Ramos (cell line): ENCODE results near the gene DENND4B.

Source experiments
- in situ Hi-C: fragments of 300-500 bp; cut with MboI; formaldehyde crosslinking; loops from one replicate; pipeline ENCODE4 v1.14.3; 2022; ENCODE audit warnings: low sequenced_read_pairs; ENCODE audit not compliant: unreplicated experiment

DENND4B gene

DNA sequence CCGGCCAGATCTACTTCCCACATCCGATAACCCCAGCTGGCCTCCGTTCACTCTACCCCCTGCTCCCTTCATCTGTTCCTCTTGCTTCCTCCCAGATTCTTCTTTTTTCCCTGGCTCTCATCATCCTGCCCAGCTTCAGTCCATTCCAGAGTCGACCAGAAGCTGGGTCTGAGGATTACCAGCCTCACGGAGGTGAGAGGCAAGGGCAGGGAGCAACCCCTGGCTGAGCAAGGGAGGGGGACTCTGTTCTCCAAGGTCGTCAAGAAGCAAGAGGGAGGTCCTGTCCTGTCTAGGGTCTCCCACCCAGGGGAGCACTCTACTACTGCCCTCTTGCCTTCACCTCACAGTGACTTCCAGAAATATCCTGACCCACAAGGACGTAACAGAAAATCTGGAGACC, 27.0 kb upstream of the DENND4B start:
- in situ Hi-C loops = no loop called here

DNA sequence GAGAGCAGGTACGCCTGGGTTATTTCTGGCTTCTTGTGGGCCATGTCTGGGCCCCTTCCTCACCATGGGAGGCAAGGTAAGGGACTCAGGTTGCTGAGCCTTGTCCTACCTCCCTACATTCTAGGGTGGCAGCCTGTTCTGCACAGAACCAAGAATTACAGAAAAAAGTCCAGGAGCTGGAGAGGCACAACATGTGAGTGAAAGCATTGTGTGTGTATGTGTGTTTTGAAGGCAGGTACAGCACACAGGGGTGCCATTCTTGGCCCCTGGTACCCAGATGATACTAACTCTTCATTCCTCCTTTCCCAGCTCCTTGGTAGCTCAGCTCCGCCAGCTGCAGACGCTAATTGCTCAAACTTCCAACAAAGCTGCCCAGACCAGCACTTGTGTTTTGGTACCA, 26.6 kb upstream of the DENND4B start:
- in situ Hi-C loops = no loop called here

- in situ Hi-C loops = no loop called here
These were observed 23.8 kb upstream of the DENND4B start for GRCh38 chr1:153970346-153970745.

DNA sequence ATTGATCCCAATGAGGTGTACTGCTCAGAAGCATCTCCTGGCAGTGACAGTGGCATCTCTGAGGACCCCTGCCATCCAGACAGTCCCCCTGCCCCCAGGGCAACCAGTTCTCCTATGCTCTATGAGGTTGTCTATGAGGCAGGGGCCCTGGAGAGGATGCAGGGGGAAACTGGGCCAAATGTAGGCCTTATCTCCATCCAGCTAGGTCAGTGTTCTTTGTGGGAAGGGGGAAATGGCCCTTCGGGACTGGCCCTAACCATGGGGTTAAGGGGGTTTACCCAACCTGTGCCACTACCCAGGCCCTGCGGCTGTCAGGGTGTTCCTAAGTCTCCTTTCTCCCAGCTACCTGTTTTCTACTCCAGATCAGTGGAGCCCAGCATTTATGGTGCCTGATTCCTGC, 22.5 kb upstream of the DENND4B start:
- in situ Hi-C loops = no loop called here

GRCh38 chr1:153968408-153968807, 21.9 kb upstream of the DENND4B start:
- in situ Hi-C loops = no loop called here

DNA sequence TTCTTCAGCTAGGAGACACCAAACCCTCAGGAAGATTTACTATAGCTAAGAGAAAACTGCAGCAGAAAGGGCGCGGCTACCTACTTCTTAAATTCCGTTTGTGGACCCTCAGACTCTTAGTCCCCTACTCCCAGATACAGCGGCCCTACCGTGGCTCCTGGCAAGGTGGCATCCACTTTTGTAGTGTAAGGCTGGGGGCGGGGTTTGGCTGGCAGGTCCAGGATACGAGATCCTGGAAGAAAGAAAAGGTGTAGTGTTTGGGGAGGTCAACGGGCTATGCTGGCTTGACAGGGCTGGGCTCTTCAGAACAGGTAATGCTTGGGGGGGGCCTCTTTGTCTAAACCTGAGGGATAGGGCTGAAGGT, 21.5 kb upstream of the DENND4B start:
- in situ Hi-C loops = no loop called here

GRCh38 chr1:153967107-153967999, 20.8 kb upstream of the DENND4B start, which contains the start of gene CREB3L4:
TSS of gene CREB3L4 (plus strand) at chr1:153967902. CDS start at chr1:153968526, 624 bp downstream.
- in situ Hi-C loops = no loop called here

GRCh38 chr1:153963850-153964331, 17.4 kb upstream of the DENND4B start:
- in situ Hi-C loops = no loop called here

DNA sequence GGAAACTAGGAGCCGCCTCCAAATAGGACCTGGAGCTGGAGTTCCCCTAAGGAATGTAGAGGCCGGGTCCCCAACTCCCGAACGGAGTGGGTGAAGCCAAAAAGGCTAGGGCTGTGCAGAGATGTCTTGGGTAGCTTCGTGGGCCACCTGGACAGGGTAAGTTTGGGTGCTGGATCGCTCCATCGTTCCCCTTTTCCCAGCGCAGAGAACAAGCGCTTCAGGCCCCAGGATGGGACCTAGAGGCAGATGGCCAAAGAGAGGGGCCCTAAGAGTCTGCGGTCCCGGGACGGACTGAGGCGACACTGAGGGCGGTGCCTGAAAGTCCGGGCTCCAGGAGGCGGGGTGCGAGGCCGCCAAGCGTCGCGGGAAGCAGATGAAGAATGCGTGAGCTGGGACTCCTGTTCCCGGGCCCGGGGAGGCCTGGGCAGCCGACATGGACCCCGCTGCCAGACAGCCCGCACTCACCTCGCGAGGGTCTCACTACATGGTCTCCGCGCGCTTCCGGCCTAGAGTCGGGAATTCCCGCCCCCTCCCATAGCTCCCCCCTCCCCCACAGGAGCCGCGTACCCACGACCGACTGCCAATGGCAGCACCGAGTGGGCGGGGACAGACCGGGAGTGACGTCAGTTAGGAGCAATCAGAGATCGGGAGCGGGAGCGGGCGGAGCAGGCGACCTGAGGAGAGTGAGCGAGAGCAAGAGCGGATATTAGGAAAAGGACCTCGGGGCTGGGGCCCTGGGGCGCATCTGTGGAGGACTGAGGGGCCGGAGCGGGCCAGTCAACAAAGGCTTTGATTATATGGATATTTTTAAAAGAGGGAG, 16.7 kb upstream of the DENND4B start, which contains the start of gene SLC39A1:
Gene SLC39A1 (minus strand): TSS at position 508 of the 820 bp plus-strand sequence. CDS start 822 bp downstream, outside the sequence.
- in situ Hi-C loops = no loop called here

DNA sequence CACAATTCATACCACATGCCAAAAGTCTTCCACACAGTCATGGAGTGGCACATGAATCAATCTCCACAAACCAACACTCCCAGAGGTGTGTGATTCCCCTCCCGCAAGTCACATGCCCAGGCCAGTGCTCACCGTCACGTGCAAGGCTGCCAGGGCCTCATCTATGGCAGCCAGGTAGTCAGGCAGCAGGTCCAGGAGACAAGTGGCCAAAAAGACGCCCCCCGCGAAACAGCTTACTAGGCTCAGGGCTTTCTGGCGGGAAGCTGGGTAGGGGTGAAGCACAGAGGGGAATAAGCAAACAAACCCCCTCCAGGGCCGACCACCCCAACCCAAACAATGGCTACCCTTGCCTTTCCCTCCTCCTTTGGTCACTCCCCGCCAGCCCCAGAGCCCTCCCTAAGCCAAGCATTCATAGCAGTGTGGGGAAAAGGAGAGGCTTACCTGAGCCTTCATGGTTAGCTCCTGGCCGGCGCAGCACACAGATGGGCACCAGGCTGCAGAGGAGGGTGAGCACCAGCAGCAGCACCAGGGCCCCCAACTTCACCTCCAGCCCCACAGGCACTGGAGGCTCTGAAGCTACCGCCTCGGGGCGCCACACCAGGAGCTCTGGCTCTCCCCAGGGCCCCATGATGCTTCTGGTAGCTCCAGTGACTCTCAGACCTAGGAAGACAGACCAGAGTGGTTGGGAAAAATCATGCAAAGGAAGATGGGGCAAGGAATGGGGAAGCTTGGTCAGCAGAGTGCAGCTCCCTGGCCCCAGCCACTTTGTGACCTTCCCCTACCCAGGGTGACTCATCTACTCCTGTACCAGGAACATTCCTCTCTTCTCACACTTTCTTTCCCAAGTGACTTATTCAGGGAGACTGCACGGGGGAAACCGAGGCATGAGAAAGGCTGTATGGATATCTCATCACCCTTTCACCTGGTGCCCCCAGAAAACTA, 15.8 kb upstream of the DENND4B start:
- in situ Hi-C loops = no loop called here

DNA sequence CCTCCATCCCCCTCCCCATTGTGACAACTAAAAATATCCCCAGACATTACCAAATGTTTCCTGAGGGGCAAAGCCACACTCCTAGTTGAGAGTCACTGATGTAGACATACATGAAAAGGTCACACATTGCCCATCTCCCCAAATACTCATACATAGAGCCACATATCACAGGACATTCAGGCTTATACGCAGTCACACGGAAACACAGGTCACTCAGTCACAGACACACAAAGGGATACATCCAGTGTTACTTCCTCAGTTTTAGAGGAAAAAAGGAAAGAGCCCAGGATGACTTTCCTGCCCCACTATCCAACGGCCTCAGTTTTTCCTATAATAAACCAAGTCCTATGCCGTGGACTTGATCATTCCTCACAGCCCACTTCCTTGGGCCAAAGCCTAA, 14.9 kb upstream of the DENND4B start:
- in situ Hi-C loops = no loop called here

- in situ Hi-C loops = no loop called here
These were observed 13.7 kb upstream of the DENND4B start for GRCh38 chr1:153960206-153960605.

GRCh38 chr1:153959454-153959853, 12.9 kb upstream of the DENND4B start:
- in situ Hi-C loops = no loop called here

- in situ Hi-C loops = no loop called here
These were observed 12.4 kb upstream of the DENND4B start for GRCh38 chr1:153958961-153959260.

DNA sequence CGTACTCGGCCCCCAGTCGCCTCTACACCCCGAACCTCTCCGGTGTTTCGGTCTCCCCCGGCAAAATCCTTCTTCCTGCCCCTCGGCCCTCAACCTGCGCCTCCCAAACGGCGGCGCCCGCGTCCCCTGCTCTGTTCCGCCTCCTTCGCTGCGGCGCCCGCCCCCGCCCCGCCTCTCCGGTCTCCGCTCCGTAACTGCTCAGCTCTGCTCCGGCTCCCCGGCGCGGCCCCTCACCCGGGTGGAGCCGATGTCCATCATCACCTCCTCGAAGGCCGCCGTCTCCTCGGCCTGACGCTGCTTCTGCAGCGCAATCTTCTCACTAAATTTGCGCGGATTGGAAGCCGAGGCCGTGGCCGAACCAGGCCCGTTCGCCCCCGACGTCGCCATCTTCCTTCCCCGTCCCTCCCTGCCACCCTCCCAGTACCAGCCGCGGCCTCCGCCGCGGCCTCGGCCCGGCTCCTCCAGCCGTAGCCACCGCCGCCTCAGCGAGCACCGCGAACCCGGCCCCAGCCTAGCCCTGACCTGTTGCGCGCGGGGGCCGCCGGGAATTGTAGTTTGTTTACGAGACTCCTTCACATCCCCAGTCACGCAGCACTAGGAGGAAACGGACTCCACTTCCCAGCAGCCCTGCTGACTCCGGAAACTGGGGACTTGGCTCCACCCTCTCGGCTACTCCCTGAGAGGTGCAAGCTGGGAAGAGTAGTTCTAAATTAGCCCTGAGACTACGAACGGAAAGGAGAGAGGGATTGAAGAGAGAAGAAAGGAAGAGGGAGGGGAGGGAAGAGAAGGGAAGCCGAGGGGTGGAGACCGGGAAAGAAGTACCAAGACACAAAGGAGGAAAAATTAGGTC, 11.8 kb upstream of the DENND4B start, which contains the start of gene CRTC2:
Gene CRTC2 (minus strand): TSS at position 502 of the 850 bp plus-strand sequence. CDS start 115 bp downstream, at position 387.
- in situ Hi-C loops = no loop called here

DNA sequence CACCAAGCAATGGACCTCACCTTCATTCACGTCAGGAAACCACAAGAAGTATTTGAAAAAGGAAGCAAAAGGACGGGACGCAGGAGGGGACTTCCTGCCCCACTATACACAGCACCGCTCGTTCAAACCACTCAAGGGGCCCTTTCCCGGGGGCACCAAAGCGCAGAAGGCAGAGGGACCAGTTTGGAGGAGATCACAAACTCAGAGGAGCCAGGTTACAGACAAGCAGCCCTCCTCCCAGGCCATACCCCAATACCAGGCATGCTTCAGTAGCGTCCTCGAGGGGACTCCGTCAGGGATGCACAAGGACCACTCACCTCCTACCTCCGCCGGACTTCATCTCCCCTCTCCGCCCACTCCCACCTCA, 11.2 kb upstream of the DENND4B start:
- in situ Hi-C loops = no loop called here

GRCh38 chr1:153956997-153957715, 10.6 kb upstream of the DENND4B start:
- in situ Hi-C loops = no loop called here

- in situ Hi-C loops = no loop called here
These were observed 8.3 kb upstream of the DENND4B start for GRCh38 chr1:153954826-153955225.
